Mesothelial cell of epicardium (in vitro differentiated cells): Measurements from ENCODE around the gene TAF4B. TPM values are rescaled to one million over a fixed set of nuclear protein-coding genes. Genes with fewer than 3 reads are reported as not detected.

ENCODE experiments used
- DNase-seq, 2 experiments: peaks; one replicate each; pipeline ENCODE4 v3.0.0; 2021; ENCODE audit warnings: low spot score in 2 of 2; ENCODE audit not compliant: unreplicated experiment in 2 of 2
- H3K27ac Mint-ChIP-seq: 2 replicates; pipeline ENCODE4 v1.8.0; 2021; ENCODE audit warnings: mixed read lengths
- H3K27me3 Mint-ChIP-seq: 2 replicates; pipeline ENCODE4 v1.8.0; 2021; ENCODE audit warnings: low read depth, mixed read lengths
- H3K36me3 Mint-ChIP-seq: 2 replicates; pipeline ENCODE4 v1.8.0; 2021; ENCODE audit warnings: mixed read lengths
- H3K4me1 Mint-ChIP-seq: 2 replicates; pipeline ENCODE4 v1.8.0; 2021; ENCODE audit warnings: mixed read lengths
- H3K4me3 Mint-ChIP-seq: 2 replicates; pipeline ENCODE4 v1.8.0; 2021; ENCODE audit warnings: mild to moderate bottlenecking, moderate library complexity, mixed read lengths
- H3K9me3 Mint-ChIP-seq: 2 replicates; pipeline ENCODE4 v1.8.0; 2021; ENCODE audit warnings: mixed read lengths
- total RNA-seq: library from RNA; stranded (reverse); gene quantifications from 3 replicates; pipeline ENCODE4 v1.2.1, GENCODE V29; 2021
- TF ChIP-seq, protein P1 (sequence below): fragments of 200-600 bp; sonication (generic); IDR thresholded peaks from one replicate; pipeline ENCODE4 v1.5.0; 2021; ENCODE audit warnings: antibody characterized with exemption; ENCODE audit not compliant: unreplicated experiment

TAF4B gene, protein sequence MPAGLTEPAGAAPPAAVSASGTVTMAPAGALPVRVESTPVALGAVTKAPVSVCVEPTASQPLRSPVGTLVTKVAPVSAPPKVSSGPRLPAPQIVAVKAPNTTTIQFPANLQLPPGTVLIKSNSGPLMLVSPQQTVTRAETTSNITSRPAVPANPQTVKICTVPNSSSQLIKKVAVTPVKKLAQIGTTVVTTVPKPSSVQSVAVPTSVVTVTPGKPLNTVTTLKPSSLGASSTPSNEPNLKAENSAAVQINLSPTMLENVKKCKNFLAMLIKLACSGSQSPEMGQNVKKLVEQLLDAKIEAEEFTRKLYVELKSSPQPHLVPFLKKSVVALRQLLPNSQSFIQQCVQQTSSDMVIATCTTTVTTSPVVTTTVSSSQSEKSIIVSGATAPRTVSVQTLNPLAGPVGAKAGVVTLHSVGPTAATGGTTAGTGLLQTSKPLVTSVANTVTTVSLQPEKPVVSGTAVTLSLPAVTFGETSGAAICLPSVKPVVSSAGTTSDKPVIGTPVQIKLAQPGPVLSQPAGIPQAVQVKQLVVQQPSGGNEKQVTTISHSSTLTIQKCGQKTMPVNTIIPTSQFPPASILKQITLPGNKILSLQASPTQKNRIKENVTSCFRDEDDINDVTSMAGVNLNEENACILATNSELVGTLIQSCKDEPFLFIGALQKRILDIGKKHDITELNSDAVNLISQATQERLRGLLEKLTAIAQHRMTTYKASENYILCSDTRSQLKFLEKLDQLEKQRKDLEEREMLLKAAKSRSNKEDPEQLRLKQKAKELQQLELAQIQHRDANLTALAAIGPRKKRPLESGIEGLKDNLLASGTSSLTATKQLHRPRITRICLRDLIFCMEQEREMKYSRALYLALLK
- total RNA-seq = 3.7 to 4.2 TPM (median 3.8 TPM) in 3 replicates

DNA sequence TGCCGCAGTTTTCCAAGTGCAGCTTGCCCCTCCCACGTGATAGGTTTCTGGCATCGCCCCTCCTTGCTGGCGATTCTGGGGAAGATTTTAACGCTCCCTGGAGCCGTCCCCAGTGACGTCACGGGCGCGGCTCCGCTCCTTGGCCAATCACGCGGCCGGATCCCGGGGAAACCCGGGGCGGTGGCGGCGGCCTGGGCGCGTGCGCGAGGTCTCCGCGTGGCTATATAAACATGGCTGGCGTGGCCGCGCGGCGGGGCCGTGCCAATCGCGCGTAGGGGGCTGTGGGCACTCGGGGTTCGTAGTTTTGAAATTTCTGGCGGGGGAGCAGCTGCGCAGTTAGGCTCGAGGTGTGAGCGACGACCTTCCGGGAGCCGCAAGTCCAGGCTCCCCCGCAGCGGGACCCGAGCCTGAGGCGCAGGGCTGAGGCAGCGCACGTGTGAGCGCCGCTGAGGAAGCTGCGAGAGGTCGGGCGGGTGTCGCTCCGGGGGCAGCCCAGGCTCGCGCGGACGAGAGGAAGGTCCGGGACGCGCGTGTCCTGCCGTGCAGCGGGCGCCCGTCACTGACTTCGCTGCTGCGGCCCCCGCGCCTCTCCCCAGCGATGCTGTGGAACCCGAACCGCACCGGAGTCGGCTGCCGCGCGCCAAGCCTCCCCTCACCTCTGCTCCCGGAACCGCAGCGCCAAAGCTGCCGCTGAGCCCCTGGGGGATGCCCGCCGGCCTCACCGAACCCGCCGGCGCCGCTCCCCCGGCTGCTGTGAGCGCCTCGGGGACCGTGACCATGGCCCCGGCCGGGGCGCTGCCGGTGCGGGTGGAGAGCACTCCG, at the start of gene TAF4B:
Gene TAF4B (plus strand): TSS at position 217 of the 822 bp plus-strand sequence. CDS start 489 bp downstream, at position 706.
- H3K27me3 Mint-ChIP-seq = peaks cover 23% of the 10 kb centered on the region
- H3K4me1 Mint-ChIP-seq = peaks cover 14% of the 10 kb centered on the region
- DNase-seq = peak; percentile 94 to 98
- peak within 1 kb of the TSS; percentile 86 for H3K4me3 Mint-ChIP-seq
- no peaks in the 10 kb centered on the region for H3K9me3 Mint-ChIP-seq
- TF ChIP-seq, protein P1, sequence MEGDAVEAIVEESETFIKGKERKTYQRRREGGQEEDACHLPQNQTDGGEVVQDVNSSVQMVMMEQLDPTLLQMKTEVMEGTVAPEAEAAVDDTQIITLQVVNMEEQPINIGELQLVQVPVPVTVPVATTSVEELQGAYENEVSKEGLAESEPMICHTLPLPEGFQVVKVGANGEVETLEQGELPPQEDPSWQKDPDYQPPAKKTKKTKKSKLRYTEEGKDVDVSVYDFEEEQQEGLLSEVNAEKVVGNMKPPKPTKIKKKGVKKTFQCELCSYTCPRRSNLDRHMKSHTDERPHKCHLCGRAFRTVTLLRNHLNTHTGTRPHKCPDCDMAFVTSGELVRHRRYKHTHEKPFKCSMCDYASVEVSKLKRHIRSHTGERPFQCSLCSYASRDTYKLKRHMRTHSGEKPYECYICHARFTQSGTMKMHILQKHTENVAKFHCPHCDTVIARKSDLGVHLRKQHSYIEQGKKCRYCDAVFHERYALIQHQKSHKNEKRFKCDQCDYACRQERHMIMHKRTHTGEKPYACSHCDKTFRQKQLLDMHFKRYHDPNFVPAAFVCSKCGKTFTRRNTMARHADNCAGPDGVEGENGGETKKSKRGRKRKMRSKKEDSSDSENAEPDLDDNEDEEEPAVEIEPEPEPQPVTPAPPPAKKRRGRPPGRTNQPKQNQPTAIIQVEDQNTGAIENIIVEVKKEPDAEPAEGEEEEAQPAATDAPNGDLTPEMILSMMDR = no peak
- no peaks in the 10 kb centered on the region for H3K36me3 Mint-ChIP-seq
- peak within 1 kb of the TSS; percentile 94 for H3K27ac Mint-ChIP-seq

DNA sequence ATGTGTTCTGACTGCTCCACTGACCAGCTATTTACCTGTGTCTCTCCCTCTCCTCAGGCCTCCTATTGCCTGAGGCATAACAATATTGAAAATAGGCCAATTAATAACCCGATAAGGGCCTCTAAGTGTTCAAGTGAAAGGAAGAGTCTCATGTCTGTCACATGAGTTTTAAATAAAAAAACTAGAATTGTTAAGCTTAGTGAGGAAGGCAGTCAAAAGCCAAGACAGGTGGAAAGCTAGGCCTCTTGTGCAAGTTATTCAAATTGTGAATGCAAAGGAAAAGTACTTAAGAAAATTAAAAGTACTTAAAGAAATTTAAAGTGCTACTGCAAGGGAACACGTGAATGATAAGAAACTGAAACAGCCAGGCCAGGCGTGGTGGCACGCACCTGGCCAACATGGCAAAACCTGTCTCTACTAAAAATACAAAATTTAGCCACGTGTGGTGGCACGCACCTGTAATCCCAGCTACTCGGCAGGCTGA, 44.9 kb upstream of the TAF4B start:
- no peak for DNase-seq
- no peaks in the 10 kb centered on the region for H3K36me3 Mint-ChIP-seq
- no peaks in the 10 kb centered on the region for H3K9me3 Mint-ChIP-seq
- no peaks in the 10 kb centered on the region for H3K27me3 Mint-ChIP-seq
- H3K27ac Mint-ChIP-seq = no peak overlapping the region
- TF ChIP-seq, protein P1 = no peak
- no peaks in the 10 kb centered on the region for H3K4me1 Mint-ChIP-seq
- no peak overlapping the region for H3K4me3 Mint-ChIP-seq

DNA sequence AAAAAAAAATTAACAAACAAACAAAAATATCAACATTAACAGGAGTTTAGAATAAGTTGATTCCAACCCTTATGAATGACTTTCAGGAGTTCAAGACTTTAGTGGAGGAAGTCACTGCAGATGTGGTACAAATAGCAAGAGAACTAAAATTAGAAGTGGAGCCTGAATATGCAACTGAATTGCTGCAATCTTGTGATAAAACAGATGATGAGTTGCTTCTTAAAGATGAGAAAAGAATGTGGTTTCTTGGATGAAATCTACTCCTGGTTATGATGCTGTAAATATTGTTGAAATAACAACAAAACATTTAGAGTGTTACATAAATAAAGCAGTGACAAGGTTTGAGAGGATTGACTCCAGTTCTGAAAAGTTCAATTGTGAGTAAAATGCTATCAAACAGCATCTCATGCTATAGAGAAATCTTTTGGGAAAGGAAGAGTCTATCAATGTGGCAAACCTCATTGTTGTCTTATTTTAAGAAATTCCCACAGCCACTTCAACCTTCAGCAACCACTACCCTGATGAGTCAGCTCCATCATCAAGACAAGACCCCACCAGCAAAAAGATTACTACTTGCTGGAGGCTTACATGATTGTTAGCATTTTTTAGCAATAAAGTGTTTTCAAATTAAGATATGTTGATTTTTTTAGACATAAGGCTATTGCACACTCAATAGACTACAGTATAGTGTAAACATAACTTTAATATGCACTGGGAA, 42.7 kb upstream of the TAF4B start:
- H3K9me3 Mint-ChIP-seq = peaks cover 12% of the 10 kb centered on the region
- H3K4me3 Mint-ChIP-seq = no peak overlapping the region
- TF ChIP-seq, protein P1 = no peak
- H3K27ac Mint-ChIP-seq = no peak overlapping the region
- H3K27me3 Mint-ChIP-seq = no peaks in the 10 kb centered on the region
- H3K36me3 Mint-ChIP-seq = no peaks in the 10 kb centered on the region
- H3K4me1 Mint-ChIP-seq = no peaks in the 10 kb centered on the region
- DNase-seq = no peak

DNA sequence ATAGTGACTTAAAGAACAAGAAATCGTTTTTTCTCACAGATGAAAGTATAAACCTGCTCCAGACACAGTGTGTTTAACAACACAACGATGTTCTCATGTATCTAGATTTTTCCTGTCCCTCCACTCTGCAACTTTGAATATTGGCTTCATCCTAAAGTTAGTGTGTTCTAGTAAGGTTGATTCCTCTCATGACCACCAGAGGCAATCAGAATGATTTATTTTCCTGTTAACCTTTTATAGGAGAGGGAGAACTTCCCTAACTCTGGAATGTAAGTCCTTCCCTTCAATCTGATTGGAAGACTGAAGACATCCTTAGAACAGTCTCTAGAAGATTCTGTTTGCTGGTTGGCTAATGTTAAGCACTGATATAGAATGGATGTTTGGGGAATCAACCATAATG, 41.0 kb upstream of the TAF4B start:
- DNase-seq = no peak
- no peaks in the 10 kb centered on the region for H3K4me1 Mint-ChIP-seq
- peaks cover 17% of the 10 kb centered on the region for H3K9me3 Mint-ChIP-seq
- no peak overlapping the region for H3K27ac Mint-ChIP-seq
- H3K36me3 Mint-ChIP-seq = no peaks in the 10 kb centered on the region
- H3K4me3 Mint-ChIP-seq = no peak overlapping the region
- H3K27me3 Mint-ChIP-seq = no peaks in the 10 kb centered on the region
- TF ChIP-seq, protein P1 = no peak
